K562 (cell line): ENCODE data around the gene DPP4.

ENCODE experiments used
- CBX3 ChIP-seq, 2 experiments: IDR thresholded peaks; 1 replicate in 1 of 2; 2 replicates in 1 of 2; pipeline ENCODE4 v1.6.1; 2012; ENCODE audit warnings: inconsistent platforms in 2 of 2, low read length in 2 of 2, borderline replicate concordance in 1 of 2, control low read depth in 1 of 2
- CTCF ChIP-seq, 3 experiments: IDR thresholded peaks in 2 of 3; conservative IDR thresholded peaks in 1 of 3; 2 replicates each; pipeline ENCODE4 v1.5.1; 2011 to 2012; ENCODE audit warnings: low read length in 3 of 3, mild to moderate bottlenecking in 3 of 3, control low read depth in 2 of 3, improper control_type of control experiment in 1 of 3, inconsistent platforms in 1 of 3, low read depth in 1 of 3, mixed read lengths in 1 of 3, moderate library complexity in 1 of 3; ENCODE audit not compliant: insufficient read depth in 2 of 3
- FOSL1 ChIP-seq: fragments of 200-800 bp; sonication (Bioruptor generic); conservative IDR thresholded peaks from 2 replicates; pipeline ENCODE4 v1.6.1; 2016; ENCODE audit warnings: missing genetic modification characterization, missing compliant biosample characterization
- FOXP1 ChIP-seq: sonication (generic); formaldehyde crosslinking; IDR thresholded peaks from 2 replicates; pipeline ENCODE4 v1.8.0; 2022; ENCODE audit warnings: mild to moderate bottlenecking, missing genetic modification reagents
- MAX ChIP-seq: sonication (generic); formaldehyde crosslinking; IDR thresholded peaks from 2 replicates; pipeline ENCODE4 v1.9.0; 2022; ENCODE audit warnings: mild to moderate bottlenecking, missing genetic modification reagents
- NKRF ChIP-seq: fragments of 450-650 bp; IDR thresholded peaks from 2 replicates; pipeline ENCODE4 v1.6.1; 2016; ENCODE audit warnings: borderline replicate concordance
- RNF219 ChIP-seq: fragments of 250-450 bp; sonication (Bioruptor Pico); IDR thresholded peaks from 2 replicates; pipeline ENCODE4 v1.5.0; 2022; ENCODE audit warnings: mild to moderate bottlenecking
- SIN3A ChIP-seq, 2 experiments: fragments of 150-350 bp in 1 of 2; IDR thresholded peaks; 2 replicates each; pipeline ENCODE4 v1.6.1; 2011 to 2016; ENCODE audit warnings: borderline replicate concordance in 2 of 2, low read depth in 2 of 2, low read length in 2 of 2, mild to moderate bottlenecking in 2 of 2, moderate library complexity in 2 of 2; ENCODE audit not compliant: control insufficient read depth in 1 of 2
- SMAD2 ChIP-seq: fragments of 150-350 bp; IDR thresholded peaks from 2 replicates; pipeline ENCODE4 v1.6.1; 2014; ENCODE audit warnings: low read depth, mild to moderate bottlenecking, low read length
- STAT5B ChIP-seq: fragments of 250-450 bp; sonication (Bioruptor Pico); IDR thresholded peaks from 2 replicates; pipeline ENCODE4 v1.8.0; 2021; ENCODE audit warnings: mild to moderate bottlenecking, inconsistent platforms
- STAT6 ChIP-seq: sonication (generic); formaldehyde crosslinking; IDR thresholded peaks from 2 replicates; pipeline ENCODE4 v1.8.1; 2023; ENCODE audit warnings: mild to moderate bottlenecking, missing genetic modification reagents
- ZNF398 ChIP-seq: fragments of 250-450 bp; sonication (Bioruptor Pico); IDR thresholded peaks from 2 replicates; pipeline ENCODE4 v1.8.0; 2021; ENCODE audit warnings: moderate library complexity, mild to moderate bottlenecking, inconsistent platforms
- ZSCAN32 ChIP-seq: fragments of 450-650 bp; formaldehyde crosslinking; IDR thresholded peaks from 2 replicates; pipeline ENCODE4 v1.4.0; 2020; ENCODE audit warnings: mild to moderate bottlenecking, moderate library complexity

GRCh38 chr2:161955211-161955610 lies 118.8 kb downstream of the DPP4 start:
- TF ChIP-seq SIN3A (IDR thresholded peaks at IDR 0.05; ENCODE audit: borderline replicate concordance in 2 of 2, control insufficient read depth in 1 of 2, low read depth in 2 of 2, low read length in 2 of 2) = no peak
- no peak for TF ChIP-seq NKRF
- TF ChIP-seq ZNF398 (CRISPR knock-in tag) = no peak
- no peak for TF ChIP-seq STAT5B
- no peak for TF ChIP-seq RNF219 (CRISPR knock-in tag)
- no peak for TF ChIP-seq FOXP1 (CRISPR knock-in tag)
- TF ChIP-seq CBX3 (IDR thresholded peaks at IDR 0.05; ENCODE audit: borderline replicate concordance in 1 of 2, low read length in 2 of 2) = no peak
- no peak for TF ChIP-seq SMAD2
- no peak for TF ChIP-seq FOSL1 (tag)
- TF ChIP-seq CTCF (IDR thresholded peaks at IDR 0.05 in 2 of 3, conservative IDR thresholded peaks at IDR 0.05 in 1 of 3; ENCODE audit: insufficient read depth in 2 of 3, low read depth in 1 of 3, low read length in 3 of 3) = no peak
- TF ChIP-seq STAT6 (CRISPR knock-in tag) = no peak
- TF ChIP-seq ZSCAN32 = no peak
- no peak for TF ChIP-seq MAX (CRISPR knock-in tag)
